Transverse colon (tissue), 4 donors: ENCODE measurements around the gene GPR139.

Source experiments
- EP300 ChIP-seq: sonication (generic); formaldehyde crosslinking; IDR thresholded peaks from one replicate; pipeline ENCODE4 v1.6.1; 2017; ENCODE audit warnings: antibody characterized with exemption, low read depth
- POLR2AphosphoS5 ChIP-seq, 3 donors: sonication (generic); formaldehyde crosslinking; IDR thresholded peaks; one replicate each; pipeline ENCODE4 v1.6.1; 2016; ENCODE audit warnings: antibody characterized with exemption in 3 of 3
- TF ChIP-seq, protein P1 (sequence below), 5 experiments: fragments of 200-600 bp in 3 of 5; fragments of 450-650 bp in 2 of 5; sonication (generic) in 3 of 5; IDR thresholded peaks; 1 replicate in 2 of 5; 2 replicates in 3 of 5; pipeline ENCODE4 v1.5.1; 2016 to 2017; ENCODE audit warnings: antibody characterized with exemption in 5 of 5, inconsistent platforms in 3 of 5, mild to moderate bottlenecking in 2 of 5, moderate library complexity in 1 of 5

DNA sequence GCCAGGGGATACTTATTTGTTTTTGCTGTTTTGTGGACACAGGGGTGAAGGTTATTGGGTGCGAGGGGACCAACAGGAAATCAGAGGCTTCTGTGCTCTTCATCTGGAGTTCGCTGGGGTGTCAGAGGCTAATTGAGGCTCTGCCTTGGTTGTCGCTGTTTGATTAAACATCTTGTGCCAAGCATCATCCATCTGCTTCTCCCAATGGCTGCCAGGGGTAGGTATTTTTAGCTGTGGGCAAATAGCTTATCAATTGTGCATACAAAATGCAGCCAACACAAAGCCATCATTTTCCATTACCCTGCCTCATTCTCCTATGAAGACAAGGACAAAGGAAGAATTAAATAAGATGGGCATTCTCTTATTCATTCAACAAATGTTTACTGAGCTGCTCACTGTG, 27.8 kb downstream of the GPR139 start:
- TF ChIP-seq EP300: no peak
- TF ChIP-seq, protein P1, sequence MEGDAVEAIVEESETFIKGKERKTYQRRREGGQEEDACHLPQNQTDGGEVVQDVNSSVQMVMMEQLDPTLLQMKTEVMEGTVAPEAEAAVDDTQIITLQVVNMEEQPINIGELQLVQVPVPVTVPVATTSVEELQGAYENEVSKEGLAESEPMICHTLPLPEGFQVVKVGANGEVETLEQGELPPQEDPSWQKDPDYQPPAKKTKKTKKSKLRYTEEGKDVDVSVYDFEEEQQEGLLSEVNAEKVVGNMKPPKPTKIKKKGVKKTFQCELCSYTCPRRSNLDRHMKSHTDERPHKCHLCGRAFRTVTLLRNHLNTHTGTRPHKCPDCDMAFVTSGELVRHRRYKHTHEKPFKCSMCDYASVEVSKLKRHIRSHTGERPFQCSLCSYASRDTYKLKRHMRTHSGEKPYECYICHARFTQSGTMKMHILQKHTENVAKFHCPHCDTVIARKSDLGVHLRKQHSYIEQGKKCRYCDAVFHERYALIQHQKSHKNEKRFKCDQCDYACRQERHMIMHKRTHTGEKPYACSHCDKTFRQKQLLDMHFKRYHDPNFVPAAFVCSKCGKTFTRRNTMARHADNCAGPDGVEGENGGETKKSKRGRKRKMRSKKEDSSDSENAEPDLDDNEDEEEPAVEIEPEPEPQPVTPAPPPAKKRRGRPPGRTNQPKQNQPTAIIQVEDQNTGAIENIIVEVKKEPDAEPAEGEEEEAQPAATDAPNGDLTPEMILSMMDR (IDR thresholded peaks at IDR 0.05): no peak
- no peak for TF ChIP-seq POLR2AphosphoS5 (IDR thresholded peaks at IDR 0.05)
